Measurements from ENCODE around the gene DNAJC5G. TPM values are rescaled to one million over a fixed set of nuclear protein-coding genes. Genes with fewer than 3 reads are reported as not detected.

Gene DNAJC5G
- total RNA-seq, 1 experiment from 2014 or later, result not detected

- Histone ChIP-seq H3K79me2 (ENCODE audit: low read length) (no peaks in the 10 kb centered on the region), H3K9me3 (ENCODE audit: low read length) (no peaks in the 10 kb centered on the region), H4K20me1 (ENCODE audit: low read length) (peaks cover 4% of the 10 kb centered on the region; the same call in 1 of the 2 replicates), H3K9ac (ENCODE audit: low read length) (no peak overlapping the region), H3K27ac (ENCODE audit: low read length) (no peak overlapping the region), H3K4me2 (ENCODE audit: low read length) (no peak overlapping the region), H3K27me3 (ENCODE audit: low read length) (no peaks in the 10 kb centered on the region), H3K9me2 (replicated peaks; ENCODE audit: low read length) (no peaks in the 10 kb centered on the region), H3K36me3 (ENCODE audit: low read depth, low read length) (no peaks in the 10 kb centered on the region), H3K4me3 (ENCODE audit: low read length) (no peak overlapping the region), H3F3A (ENCODE audit: low read length, unreplicated experiment) (peaks cover 4% of the 10 kb centered on the region), H2AFZ (ENCODE audit: low read length) (no peak overlapping the region), H3K4me1 (ENCODE audit: insufficient read depth, low read length) (peaks cover 31% of the 10 kb centered on the region)
- ATAC-seq (no peak), DNase-seq (no peak)
- CTCF ChIA-PET, result no interaction called here
- BruUV-seq (replicated peaks), result no TSS peak
- intact Hi-C loops (cut with micrococcal nuclease), result no loop called here
- POLR2A ChIA-PET (ENCODE audit: unreplicated experiment), result no interaction called here
- TF ChIP-seq CTCF (conservative IDR thresholded peaks at IDR 0.05; ENCODE audit: low read depth, low read length), result no peak
- no peak for TF ChIP-seq EZH2phosphoT487 (IDR thresholded peaks at IDR 0.05; ENCODE audit: borderline replicate concordance, low read length)
- TF ChIP-seq EZH2 (IDR thresholded peaks at IDR 0.05; ENCODE audit: low read length, unreplicated experiment), result no peak
Observed at GRCh38 chr2:27251766-27252165, 23.5 kb upstream of the DNAJC5G start.

- H4K20me1 ChIP-seq (ENCODE audit: low read length), result peaks cover 4% of the 10 kb centered on the region; the same call in 1 of the 2 replicates
- H3K27me3 ChIP-seq (ENCODE audit: low read length), result peaks cover under 1% of the 10 kb centered on the region; the same call in 1 of the 2 replicates
- H3K36me3 ChIP-seq (ENCODE audit: low read depth, low read length), result no peaks in the 10 kb centered on the region
- H3K27ac ChIP-seq (ENCODE audit: low read length), result peak overlapping the region; percentile 57
- H3K79me2 ChIP-seq (ENCODE audit: low read length), result no peaks in the 10 kb centered on the region
- intact Hi-C loops (cut with micrococcal nuclease), result no loop called here
- no peak overlapping the region for H3K4me3 ChIP-seq (ENCODE audit: low read length)
- no peak for TF ChIP-seq EZH2phosphoT487 (IDR thresholded peaks at IDR 0.05; ENCODE audit: borderline replicate concordance, low read length)
- POLR2A ChIA-PET (ENCODE audit: unreplicated experiment), result interaction anchor here (0.6 kb wide), 1 partner anchor 28 kb away, joined by 3 read pairs; no protein-coding TSS in a partner anchor
- H3K9me2 ChIP-seq (replicated peaks; ENCODE audit: low read length), result no peaks in the 10 kb centered on the region
- CTCF ChIA-PET, result interaction anchor here (0.7 to 0.9 kb wide), 3 partner anchors 20 to 48 kb away, joined by 3 to 4 read pairs (median 3); no protein-coding TSS in a partner anchor
- ATAC-seq (no peak), DNase-seq (no peak)
- H3K4me1 ChIP-seq (ENCODE audit: insufficient read depth, low read length), result peaks cover 21% of the 10 kb centered on the region
- no peak overlapping the region for H2AFZ ChIP-seq (ENCODE audit: low read length)
- H3K9me3 ChIP-seq (ENCODE audit: low read length), result no peaks in the 10 kb centered on the region
- no TSS peak for BruUV-seq (replicated peaks)
- peaks cover 4% of the 10 kb centered on the region for H3F3A ChIP-seq (ENCODE audit: low read length, unreplicated experiment)
- no peak overlapping the region; the same call in 1 of the 2 replicates for H3K9ac ChIP-seq (ENCODE audit: low read length)
- peak overlapping the region; percentile 45 for H3K4me2 ChIP-seq (ENCODE audit: low read length)
Observed at GRCh38 chr2:27255187-27255586, 20.0 kb upstream of the DNAJC5G start.

- H3K4me2 ChIP-seq (ENCODE audit: low read length), result peak overlapping the region; percentile 68
- POLR2A ChIA-PET (ENCODE audit: unreplicated experiment), result interaction anchor here (0.6 kb wide), 1 partner anchor 28 kb away, joined by 3 read pairs; no protein-coding TSS in a partner anchor
- DNase-seq, result peak; percentile 83
Observed at GRCh38 chr2:27255660-27256059, 19.6 kb upstream of the DNAJC5G start.

More at GRCh38 chr2:27255660-27256059, 19.6 kb upstream of the DNAJC5G start:
- H2AFZ ChIP-seq (ENCODE audit: low read length), result no peak overlapping the region
- BruUV-seq (replicated peaks), result no TSS peak
- ATAC-seq, result peak; percentile 80
- CTCF ChIA-PET, result interaction anchor here (0.7 to 1.1 kb wide), 4 partner anchors 20 to 48 kb away, joined by 3 to 4 read pairs (median 4); no protein-coding TSS in a partner anchor
- H3K36me3 ChIP-seq (ENCODE audit: low read depth, low read length), result no peaks in the 10 kb centered on the region
- no peaks in the 10 kb centered on the region for H3K79me2 ChIP-seq (ENCODE audit: low read length)
- no peak overlapping the region for H3K9ac ChIP-seq (ENCODE audit: low read length)
- peak overlapping the region; percentile 57 for H3K27ac ChIP-seq (ENCODE audit: low read length)
- H4K20me1 ChIP-seq (ENCODE audit: low read length), result peaks cover 4% of the 10 kb centered on the region; the same call in 1 of the 2 replicates
- no peak for TF ChIP-seq EZH2phosphoT487 (IDR thresholded peaks at IDR 0.05; ENCODE audit: borderline replicate concordance, low read length)
- no peak for TF ChIP-seq CTCF (conservative IDR thresholded peaks at IDR 0.05; ENCODE audit: low read depth, low read length)
- TF ChIP-seq EZH2 (IDR thresholded peaks at IDR 0.05; ENCODE audit: low read length, unreplicated experiment), result no peak
- peaks cover 21% of the 10 kb centered on the region for H3K4me1 ChIP-seq (ENCODE audit: insufficient read depth, low read length)
- H3K9me3 ChIP-seq (ENCODE audit: low read length), result no peaks in the 10 kb centered on the region
- peaks cover 4% of the 10 kb centered on the region for H3F3A ChIP-seq (ENCODE audit: low read length, unreplicated experiment)
- intact Hi-C loops (cut with micrococcal nuclease), result no loop called here
- H3K9me2 ChIP-seq (replicated peaks; ENCODE audit: low read length), result no peaks in the 10 kb centered on the region
- no peak overlapping the region for H3K4me3 ChIP-seq (ENCODE audit: low read length)
- H3K27me3 ChIP-seq (ENCODE audit: low read length), result peaks cover 6% of the 10 kb centered on the region

Measured in PC-3 (cell line).